AG04450 (cell line): Measurements from ENCODE around the gene MLLT6. TPM values are rescaled to one million over a fixed set of nuclear protein-coding genes. Genes with fewer than 3 reads are reported as not detected.

Source experiments
- CTCF ChIA-PET: fragments of 300-600, 350-600 bp; formaldehyde crosslinking; extraction: SDS; loops from one replicate; lab custom pipeline; 2022; ENCODE audit warnings: antibody characterized with exemption, inconsistent platforms; lab: Charles Lee
- POLR2A ChIA-PET: fragments of 350-600 bp; formaldehyde crosslinking; extraction: SDS; loops from one replicate; lab custom pipeline; 2021; ENCODE audit warnings: antibody characterized with exemption, inconsistent platforms; lab: Yijun Ruan, JAX
- DNase-seq: peaks from one replicate; pipeline ENCODE4 v3.0.0-alpha.2; 2011; ENCODE audit warnings: low read depth, low spot score
- H3K27ac ChIP-seq: one replicate; pipeline ENCODE4 v1.5.1; 2012; ENCODE audit warnings: low read depth, low read length, control low read depth
- H3K27me3 ChIP-seq: one replicate; pipeline ENCODE4 v1.6.0; 2012; ENCODE audit warnings: low read length; ENCODE audit not compliant: control insufficient read depth, insufficient read depth
- H3K4me3 ChIP-seq: 2 replicates; pipeline ENCODE4 v1.5.1; 2011; ENCODE audit warnings: mild to moderate bottlenecking, low read depth, low read length, control low read depth
- H3K9me3 ChIP-seq: 2 replicates; pipeline ENCODE4 v1.5.1; 2012; ENCODE audit warnings: low read length; ENCODE audit not compliant: control insufficient read depth, insufficient read depth
- polyA plus RNA-seq: library from polyadenylated mRNA; depleted of rRNA; stranded (reverse); fragments of >200 nt; gene quantifications from 2 replicates; pipeline ENCODE4 v1.2.3, GENCODE V29; 2011
- TF ChIP-seq, protein P1 (sequence below): IDR thresholded peaks from 2 replicates; pipeline ENCODE4 v1.5.1; 2011; ENCODE audit warnings: low read depth, low read length, control low read depth, inconsistent platforms

Gene MLLT6
- polyA plus RNA-seq, 1 experiment: 17.3 TPM

DNA sequence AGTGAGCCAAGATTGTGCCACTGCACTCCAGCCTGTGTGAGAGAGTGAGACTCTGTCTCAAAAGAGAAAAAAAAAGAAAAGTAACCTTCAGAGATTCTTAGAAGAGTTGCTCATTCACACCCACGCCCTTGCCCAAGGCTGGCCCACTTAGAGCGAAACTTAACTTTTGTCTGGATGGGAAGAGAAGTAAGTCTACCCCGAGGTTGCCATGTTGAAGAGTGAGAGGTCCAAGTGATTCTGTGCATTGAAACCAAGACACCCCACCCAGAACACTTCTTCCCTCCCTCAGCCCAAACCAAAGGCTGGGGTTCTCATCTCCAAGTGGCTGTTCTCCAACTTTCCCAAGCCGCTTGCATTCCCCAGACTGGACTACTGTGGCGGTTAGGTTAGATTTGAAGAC, 22.7 kb downstream of the MLLT6 start:
- no peak for DNase-seq
- Histone ChIP-seq H3K27me3 (no peaks in the 10 kb centered on the region), H3K9me3 (no peaks in the 10 kb centered on the region; the same call in 1 of the 2 replicates), H3K27ac (no peak overlapping the region), H3K4me3 (no peak overlapping the region)
- ChIA-PET POLR2A (no interaction called here), CTCF (interaction anchor here (1.2 kb wide), 1 partner anchor 8 kb away, joined by 3 read pairs; no protein-coding TSS in a partner anchor)
- TF ChIP-seq, protein P1, sequence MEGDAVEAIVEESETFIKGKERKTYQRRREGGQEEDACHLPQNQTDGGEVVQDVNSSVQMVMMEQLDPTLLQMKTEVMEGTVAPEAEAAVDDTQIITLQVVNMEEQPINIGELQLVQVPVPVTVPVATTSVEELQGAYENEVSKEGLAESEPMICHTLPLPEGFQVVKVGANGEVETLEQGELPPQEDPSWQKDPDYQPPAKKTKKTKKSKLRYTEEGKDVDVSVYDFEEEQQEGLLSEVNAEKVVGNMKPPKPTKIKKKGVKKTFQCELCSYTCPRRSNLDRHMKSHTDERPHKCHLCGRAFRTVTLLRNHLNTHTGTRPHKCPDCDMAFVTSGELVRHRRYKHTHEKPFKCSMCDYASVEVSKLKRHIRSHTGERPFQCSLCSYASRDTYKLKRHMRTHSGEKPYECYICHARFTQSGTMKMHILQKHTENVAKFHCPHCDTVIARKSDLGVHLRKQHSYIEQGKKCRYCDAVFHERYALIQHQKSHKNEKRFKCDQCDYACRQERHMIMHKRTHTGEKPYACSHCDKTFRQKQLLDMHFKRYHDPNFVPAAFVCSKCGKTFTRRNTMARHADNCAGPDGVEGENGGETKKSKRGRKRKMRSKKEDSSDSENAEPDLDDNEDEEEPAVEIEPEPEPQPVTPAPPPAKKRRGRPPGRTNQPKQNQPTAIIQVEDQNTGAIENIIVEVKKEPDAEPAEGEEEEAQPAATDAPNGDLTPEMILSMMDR: no peak

- ChIA-PET CTCF (interaction anchor here (0.9 kb wide), 2 partner anchors 23 to 60 kb away, joined by 3 read pairs; partner anchors contain the start of gene MLLT6), POLR2A (interaction anchor here (0.5 kb wide), 1 partner anchor 94 kb away, joined by 6 read pairs; no protein-coding TSS in a partner anchor)
- no peak for DNase-seq
- TF ChIP-seq, protein P1: no peak
- Histone ChIP-seq H3K9me3 (no peaks in the 10 kb centered on the region; the same call in 1 of the 2 replicates), H3K27ac (no peak overlapping the region), H3K27me3 (no peaks in the 10 kb centered on the region), H3K4me3 (no peak overlapping the region)
Observed at GRCh38 chr17:38728290-38728831, 23.3 kb downstream of the MLLT6 start.

DNA sequence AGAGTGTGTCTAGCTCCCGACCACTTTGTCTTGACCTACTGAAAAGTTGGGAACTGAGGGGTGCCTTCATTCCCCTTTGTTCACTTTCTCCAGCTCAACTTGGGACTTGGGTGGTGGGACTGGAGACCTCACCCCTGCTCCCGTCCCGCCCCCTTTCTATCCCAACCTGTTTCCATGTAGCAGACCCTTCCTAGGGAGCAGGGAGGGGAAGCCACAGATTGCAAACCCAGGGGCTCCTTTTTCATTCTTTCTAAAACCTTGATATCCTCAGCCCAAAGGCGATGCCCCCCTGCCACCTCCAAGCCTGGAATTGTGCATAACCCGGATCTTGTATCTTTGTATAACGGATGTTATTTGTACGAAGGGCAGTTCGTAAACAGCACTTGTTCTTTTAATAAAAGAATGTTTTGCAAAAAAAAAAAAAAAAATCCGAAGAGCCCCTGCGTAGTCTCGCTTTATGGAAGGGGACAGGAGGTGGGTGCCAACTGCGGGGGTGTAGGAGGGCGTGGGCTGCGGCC, 24.4 kb downstream of the MLLT6 start:
- Histone ChIP-seq H3K27ac (no peak overlapping the region), H3K9me3 (no peaks in the 10 kb centered on the region; the same call in 1 of the 2 replicates), H3K27me3 (no peaks in the 10 kb centered on the region), H3K4me3 (peak overlapping the region; percentile 63)
- ChIA-PET CTCF (interaction anchor here (0.6 to 0.9 kb wide), 4 partner anchors 24 to 58 kb away, joined by 3 to 6 read pairs (median 4); partner anchors contain the start of gene MLLT6), POLR2A (no interaction called here)
- no peak for DNase-seq
- TF ChIP-seq, protein P1: no peak

DNA sequence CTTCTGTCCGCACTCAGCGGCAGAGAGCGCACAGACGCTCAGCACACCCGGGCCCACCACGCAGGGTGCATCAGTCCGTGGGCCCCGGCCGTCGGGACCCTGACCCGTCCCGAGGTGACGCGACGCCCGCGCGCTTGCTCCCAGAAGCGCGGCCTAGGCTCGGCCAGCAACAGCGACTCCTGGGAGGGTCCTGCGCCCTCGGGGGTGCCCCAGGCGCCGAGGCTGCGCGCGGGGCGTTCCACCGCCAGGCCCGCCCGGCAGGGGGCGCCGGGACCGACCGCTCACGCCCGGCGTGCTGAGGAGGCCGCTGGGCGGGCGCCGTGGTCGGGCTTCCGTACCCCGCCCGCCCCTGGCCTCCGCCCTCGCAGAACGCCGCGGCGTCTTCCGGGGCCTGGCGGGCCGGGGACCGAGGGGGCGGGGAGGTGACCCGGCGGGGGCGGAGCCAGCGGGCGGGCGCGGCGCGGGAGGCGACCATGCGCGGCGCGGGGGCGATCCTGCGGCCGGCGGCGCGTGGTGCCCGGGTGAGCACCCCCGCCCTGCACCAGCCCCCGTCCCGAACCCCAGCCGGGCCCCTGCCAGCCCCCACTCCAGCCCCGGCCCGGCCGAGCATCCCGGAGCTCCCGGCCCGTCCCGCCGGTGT, 24.9 kb downstream of the MLLT6 start, which contains the start of gene CISD3:
Gene CISD3 (plus strand): TSS at position 456 of the 640 bp plus-strand sequence. CDS start 18 bp downstream, at position 474.
- H3K4me3 ChIP-seq: peak within 1 kb of the TSS; percentile 76
- TF ChIP-seq, protein P1: peak; percentile 40
- ChIA-PET CTCF (interaction anchor here (0.6 to 1.4 kb wide), 2 partner anchors 13 to 21 kb away, joined by 3 to 5 read pairs; no protein-coding TSS in a partner anchor), POLR2A (no interaction called here)
- no peaks in the 10 kb centered on the region for H3K27me3 ChIP-seq
- no peaks in the 10 kb centered on the region; the same call in 1 of the 2 replicates for H3K9me3 ChIP-seq
- peak; percentile 37 for DNase-seq
- H3K27ac ChIP-seq: peak within 1 kb of the TSS; percentile 65
